GM19025 (cell line): ENCODE data around the gene PCED1B.
"Not testable (repeated sequence)": the region's sequence is repeated elsewhere in the genome, so short reads cannot be mapped to it uniquely, and the experiment has no call there.

Experiments
- ATAC-seq: cut with Tn5 transposase; IDR thresholded peaks from one replicate; pipeline ENCODE4 v1.9.1; 2021; ENCODE audit warnings: mild to moderate bottlenecking, low read depth, moderate library complexity; ENCODE audit not compliant: unreplicated experiment

The PCED1B gene

DNA sequence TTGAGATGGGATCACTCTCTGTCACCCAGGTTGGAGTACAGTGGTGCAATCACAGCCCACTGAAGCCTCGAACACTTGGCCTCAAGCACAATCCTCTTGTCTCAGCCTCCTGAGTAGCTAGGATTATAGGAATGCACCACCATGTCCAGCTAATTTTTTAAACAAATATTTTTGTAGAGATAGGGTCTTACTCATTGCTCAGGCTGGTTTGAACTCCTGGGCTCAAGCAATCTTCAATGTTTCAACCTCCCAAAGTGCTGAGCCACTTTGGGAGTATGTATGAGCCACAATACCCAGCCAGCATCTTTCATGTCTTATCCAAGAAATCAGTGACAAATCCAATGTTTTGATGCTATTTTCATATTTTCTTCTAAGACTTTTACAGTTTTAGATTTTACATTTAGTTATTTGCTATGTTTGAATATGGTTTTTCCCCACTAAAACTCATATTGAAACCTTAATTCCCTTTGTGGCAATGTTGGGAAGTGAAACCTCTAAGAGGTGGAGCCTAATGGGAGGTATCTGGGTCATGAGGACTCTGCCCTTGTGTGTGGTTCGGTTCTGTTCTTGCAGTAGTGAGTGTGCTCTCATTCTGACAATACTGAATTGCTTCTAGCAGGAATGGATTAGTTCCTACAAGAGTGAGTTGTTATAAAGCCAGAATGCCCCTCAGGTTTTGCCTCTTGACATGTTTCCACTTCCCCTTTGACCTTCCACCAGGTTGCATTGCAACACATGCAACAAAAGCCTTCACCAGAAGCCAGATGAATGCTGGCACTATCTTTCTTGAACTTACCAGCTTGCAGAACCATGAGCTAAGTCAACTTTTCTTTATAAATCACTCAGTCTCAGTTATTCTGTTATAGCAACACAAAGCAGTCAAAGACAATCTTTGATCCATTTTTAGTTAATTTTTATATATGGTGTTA is 81.2 kb downstream of the PCED1B start:
- ATAC-seq: no peak

DNA sequence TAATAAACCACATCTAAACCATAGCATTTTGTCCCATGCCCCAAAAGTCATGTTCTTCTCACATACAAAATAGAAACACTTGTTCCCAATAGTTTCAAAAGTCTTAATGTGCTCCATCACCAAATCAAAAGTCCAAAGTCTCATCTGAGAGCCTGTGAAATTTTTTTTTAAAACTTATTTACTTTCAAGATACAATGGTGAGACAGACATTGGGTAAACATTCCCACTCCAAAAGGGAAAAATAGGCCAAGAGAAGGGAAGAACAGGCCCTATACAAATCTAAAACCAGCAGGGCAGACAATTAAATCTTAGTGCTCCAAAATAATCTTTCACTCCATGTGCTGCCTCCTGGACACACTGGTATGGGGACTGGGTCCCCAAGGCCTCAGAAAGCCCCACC is 84.7 kb downstream of the PCED1B start:
- ATAC-seq: no peak

DNA sequence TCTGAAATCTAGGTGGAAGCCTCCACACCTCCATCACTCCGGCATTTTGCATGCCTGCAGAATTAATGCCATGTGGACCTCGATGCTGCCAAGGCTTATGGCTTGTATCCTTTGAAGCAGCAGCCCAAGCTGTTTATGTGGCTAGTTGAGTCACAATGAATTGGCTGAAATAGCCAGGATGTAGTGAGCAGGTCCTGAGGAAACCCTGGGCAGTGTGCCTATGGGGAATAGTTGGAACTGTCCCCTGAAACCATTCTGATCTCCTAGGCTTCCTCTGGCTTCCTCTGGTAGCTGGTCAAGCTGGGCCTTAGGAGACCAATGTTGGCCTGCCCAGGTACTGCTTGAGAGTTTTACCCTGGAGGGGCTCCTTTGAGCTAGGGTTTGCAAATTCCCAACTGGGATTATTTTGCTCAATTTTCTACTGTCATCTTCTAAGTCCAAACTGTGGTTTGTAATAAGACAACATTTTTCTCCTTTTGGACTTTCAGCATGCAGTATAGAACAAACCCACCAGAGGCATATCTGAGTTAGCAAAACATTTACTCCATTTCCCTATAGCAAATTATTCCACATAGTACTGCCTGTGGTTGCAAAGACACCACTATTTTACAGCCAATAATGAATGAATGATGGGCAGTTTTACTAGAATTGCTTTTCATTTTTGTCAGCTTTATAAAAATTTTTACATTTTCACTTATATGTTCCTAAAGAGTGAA is 85.5 kb downstream of the PCED1B start:
- no peak for ATAC-seq

DNA sequence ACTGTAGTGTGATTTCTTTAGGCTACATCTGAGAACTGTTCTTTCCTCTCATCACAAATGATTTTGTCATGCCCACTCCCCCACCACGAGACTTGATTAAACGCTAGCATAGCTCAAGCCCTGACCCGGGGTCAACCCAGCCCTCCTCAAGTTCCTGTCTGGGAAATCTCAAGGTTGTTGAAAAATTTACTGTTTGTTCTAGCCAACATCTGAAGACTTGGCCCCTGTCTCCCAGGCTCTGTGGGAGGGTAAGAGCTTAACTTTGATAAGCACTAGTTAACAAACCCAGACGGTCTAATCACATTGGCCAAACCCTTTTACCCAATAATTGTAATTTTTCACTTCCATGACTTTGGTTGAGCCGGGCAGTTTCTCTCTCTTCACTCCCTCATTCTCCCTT is 86.5 kb downstream of the PCED1B start:
- no peak for ATAC-seq

DNA sequence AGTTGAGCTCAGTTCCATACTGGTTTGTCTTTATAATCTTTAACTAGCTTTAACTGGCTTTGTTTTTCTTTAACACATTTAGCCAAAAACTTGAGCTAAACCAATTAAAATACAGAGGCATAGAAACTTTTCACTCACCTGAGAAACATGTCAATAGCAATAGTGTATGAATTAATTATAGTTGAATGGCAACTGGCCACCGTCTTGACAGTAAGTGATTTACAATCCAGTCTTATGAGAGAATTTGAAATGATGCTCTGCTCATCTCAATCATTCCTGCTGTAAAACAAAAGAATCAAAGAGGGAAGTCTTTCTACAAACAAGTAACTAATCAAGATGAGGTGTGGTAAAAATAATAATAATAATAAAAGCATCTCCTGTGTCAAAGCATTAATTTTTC is 86.9 kb downstream of the PCED1B start:
- no peak for ATAC-seq

DNA sequence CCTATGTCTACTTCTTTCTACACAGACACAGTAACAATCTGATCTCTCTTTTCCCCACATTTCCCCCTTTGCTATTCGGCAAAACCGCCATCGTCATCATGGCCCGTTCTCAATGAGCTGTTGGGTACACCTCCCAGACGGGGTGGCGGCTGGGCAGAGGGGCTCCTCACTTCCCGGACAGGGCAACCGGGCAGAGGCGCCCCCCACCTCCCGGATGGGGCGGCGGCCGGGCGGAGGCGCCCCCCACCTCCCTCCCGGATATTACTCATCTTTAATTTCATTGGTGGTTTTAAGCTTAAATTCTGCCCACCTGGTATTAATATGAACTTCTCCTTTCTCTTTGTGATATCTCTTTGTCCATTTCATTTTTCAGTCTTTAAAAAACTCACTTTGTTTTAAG is 90.9 kb downstream of the PCED1B start:
- not testable (repeated sequence) for ATAC-seq

DNA sequence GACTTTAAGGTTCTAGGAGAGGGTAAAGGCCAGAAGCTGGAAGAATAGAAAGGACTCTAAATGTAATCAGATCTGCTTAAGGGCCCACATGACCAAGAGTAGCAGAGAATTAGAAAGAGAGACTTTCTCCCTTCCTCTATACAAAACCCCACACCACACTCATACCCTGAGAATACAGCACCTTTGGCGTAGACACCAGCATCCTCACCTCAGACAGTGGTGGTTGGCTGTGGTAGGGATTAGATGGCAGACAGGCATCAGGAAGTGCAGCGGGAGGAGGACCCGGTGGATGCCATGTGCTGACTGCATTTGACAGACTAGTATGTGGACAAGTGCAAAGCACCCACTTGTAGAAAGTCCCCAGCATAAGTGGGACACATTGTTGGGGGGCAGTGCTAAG is 98.6 kb downstream of the PCED1B start:
- ATAC-seq: no peak

DNA sequence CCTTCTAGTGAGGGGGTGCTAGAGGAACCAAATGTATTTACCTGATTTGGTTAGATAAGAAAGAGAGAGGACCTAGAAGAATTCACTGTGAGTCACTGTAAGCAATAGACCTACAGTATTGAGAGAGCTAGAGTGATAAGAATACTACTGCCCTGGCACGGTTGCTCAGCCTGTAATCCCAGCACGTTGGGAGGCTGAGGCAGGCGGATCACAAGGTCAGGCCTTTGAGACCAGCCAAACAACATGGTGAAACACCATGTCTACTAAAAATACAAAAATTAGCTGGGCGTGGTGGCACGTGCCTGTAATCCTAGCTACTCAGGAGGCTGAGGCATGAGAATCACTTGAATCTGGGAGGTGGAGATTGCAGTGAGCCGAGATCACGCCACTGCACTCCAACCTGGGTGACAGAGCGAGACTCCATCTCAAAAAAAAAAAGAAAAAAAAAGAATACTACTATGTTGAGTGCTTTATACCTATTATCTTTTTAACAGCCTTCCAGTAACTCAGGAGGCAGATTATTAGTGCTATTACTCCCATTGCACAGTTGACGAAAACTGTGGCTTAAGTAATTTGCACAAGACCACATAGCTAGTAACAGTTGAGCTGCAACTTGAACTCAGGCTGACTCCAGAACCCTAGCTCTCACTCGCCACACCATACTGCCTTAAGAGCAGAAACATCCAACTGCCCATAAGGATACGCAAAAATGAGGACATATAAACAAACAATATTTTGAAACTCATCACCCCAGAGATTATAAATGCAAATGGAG is 102.9 kb downstream of the PCED1B start:
- not testable (repeated sequence) for ATAC-seq

DNA sequence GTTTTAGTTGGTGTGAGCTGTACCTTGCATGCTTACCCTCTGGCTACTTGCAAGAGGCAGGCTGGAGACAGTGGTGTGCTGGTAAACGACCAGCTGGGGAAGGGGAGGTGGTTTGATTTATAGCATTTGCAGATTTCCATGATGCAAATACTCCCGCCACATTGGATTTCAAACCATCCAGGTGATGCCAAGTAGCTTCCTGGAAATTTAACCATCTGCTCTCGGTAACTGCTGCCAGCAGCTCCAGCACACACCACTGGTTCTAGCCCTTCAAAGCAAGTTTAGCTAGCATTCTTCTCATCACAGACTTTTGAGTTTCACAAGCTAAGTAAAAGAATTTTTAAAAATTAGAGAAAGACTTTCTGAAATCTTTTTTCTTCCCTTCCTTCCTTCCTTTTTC is 104.8 kb downstream of the PCED1B start:
- ATAC-seq: no peak

DNA sequence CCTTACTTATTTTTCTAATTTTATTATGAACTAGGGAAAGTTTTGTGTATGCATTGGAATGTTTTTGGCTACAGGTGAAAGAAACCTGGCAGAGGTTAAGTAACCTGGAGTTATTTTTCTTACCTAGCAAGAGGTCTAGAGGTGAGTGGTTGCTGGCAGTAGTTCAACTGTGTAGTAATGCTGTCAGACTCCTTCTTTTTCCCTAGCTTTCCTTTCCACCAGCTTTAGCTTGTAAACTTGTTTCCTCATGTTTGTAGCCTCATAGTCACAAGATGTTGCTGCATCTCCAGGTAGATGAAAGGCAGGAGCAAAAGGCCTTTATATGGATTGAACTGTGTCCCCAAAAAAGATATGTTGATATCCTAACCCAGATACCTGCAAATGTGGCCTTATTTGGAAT is 105.4 kb downstream of the PCED1B start:
- no peak for ATAC-seq

DNA sequence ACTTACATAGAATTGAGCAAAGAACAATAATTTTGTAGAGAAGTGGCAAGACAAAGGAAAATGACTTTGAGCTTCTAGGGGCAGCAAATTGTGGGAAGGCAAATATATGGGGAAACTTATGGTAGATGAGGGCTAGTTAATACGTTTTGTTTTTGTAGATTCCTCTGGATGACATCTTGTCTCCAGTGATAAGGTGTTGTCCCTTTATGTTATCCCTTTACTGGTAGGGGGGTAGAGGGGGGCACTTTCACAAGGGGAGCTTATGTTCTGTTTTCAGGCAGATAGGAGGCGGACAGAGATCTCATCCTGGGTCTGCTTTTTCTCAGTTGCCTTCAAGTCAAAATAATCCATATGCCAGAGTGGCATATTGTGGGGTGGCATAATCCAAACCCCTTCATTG is 106.8 kb downstream of the PCED1B start:
- no peak for ATAC-seq

DNA sequence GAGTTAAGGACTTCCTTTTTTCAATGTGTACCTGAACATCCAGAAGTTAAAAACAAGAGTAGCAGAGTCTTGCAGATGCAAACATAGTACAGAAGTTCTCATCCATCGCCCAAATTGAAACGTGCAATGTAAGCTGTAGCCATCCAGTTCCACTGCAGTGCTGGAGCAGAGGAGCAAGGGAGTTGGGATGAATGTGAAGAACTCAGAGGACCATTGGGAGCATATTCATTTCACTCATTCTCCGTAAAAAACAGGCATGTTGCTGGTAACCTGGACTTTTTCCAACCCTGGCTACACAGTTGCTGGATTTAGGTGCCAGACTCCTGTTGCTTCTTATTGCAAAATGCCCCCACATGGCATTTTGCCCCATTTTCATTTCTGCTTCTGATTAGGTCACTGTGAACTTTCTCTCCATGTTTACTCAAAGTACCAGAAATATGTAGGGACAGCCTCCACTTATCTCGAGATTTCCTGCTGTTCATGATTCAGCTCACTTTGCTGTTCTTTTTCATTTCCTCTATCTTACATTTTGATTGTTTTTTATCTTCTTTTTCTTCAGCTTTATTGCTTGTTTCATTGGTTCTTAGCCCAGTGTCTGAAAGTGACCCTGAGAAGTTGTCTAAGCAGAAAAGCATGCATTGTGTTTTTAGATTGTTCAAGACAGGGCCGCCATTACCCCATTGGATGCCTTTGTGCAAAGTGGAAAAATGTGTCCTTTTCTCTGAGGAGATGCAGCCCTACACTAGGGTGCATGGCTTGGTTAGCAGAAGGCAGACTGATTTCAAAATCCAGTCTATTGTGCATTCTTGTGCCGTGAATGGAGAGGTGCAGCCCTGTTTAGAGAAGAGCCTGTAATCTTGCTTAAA is 109.4 kb downstream of the PCED1B start:
- no peak for ATAC-seq

DNA sequence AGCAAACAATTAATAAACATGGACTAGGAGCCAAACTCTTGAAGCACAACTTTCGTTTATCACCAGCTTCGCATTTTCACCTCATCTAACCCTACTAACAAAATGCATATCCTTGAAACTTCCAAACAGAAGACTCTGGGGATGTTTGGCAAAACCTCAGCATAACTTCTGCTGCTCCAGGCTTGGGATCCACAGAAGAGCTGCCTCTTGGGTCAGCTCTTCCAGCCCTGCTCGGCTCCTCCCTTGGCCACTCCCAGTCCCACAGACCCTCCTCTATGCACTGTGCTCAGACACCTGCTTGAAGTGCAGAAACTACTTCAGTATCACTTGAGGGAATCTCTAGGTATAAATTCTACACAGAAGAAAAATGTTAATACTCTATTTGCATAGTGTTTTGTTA is 110.3 kb downstream of the PCED1B start:
- ATAC-seq: no peak

DNA sequence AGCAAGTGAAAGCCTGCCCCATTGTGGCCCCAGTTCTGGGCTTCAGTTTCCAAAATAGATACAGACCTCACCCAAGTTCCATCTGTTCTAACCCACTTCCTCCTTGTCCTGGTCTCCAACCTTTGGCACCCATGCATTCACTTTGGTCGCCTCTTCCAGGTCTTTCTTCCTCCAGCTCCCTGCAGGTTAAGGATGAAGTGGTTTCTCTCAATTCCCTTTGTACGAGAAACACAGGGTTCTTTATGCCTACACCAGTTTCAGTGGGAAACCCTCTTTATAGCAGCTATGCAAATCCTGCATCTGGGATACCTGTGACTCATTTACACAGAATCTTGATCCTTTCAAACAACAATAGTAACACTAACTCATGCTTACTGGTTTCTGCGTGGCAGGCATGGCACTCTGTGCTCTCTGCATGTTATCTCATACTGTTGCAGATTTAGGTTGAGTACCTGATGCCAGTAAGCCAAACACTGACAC is 110.9 kb downstream of the PCED1B start:
- no peak for ATAC-seq

DNA sequence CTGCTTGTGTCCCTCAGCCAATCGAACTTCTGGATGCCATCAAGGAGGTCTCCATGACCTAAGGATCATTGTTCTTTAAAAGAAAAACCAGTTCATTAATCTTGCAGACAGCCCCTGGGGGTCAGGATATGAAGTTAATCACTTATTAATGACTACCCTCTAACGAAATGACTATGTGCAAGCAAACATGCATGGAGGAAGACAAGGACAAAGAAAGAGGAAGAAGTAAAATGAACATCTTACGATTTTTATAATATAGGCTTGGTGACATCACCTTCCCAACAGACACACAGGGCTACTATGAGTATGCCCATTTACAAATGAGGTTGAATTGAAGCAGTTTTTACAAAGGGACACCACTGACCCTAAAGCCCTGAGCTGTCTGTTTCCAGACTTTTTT is 111.5 kb downstream of the PCED1B start:
- no peak for ATAC-seq

DNA sequence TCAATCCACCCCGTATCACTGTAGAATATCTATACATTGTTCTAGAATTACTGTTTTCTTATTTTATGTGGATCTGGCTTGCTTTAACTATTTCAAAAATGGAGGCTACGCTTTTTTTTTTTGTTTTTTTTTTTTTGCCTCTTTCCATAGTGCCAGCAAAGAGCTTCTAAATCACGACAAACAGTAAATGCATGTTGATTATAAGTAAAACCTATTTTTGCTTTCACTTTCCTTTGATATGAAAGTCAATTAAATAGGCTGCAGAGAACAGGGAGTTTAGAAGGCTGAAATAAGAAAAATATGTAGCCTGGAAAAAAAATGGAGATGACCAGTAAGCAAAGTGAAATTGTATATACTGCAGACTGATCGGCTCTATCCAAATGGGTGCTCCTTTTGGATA is 112.6 kb downstream of the PCED1B start:
- ATAC-seq: no peak

DNA sequence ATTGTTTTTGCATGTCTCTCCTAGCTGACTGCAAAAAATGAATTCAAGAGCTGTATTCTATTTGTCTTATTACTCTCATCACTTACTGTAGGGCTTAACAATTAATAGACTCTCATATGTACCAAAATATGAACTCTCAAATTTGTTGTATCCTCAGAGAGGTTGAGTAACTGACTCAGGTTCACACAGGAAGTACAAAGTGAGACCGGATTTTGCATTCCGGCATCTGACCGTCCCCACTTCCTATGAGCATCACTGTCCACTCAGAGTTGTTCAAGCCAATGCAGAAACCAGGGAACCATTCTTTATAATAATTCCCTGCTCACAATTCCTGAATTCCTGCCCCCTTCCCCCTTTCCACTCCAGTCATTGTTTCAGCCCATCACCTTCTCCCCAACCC is 113.6 kb downstream of the PCED1B start:
- no peak for ATAC-seq

DNA sequence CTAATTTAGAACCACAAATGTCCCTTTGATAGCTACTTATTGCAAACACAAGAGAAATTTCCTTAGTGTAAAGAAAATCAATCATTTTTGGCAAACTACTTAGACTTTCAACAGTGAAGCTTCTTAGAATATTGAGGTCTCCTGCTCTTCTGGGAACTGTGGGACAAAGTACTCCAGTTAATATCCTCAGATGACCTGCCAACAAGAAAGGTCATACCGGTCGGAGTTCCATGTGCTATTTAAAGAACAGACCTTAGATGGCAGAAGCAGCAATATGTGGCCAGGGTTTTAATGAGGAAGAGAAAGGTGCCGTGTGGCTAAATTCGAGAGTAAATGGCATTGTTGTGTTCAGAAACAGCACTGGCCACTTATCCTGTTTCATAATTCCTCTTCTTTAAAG is 115.1 kb downstream of the PCED1B start:
- no peak for ATAC-seq

DNA sequence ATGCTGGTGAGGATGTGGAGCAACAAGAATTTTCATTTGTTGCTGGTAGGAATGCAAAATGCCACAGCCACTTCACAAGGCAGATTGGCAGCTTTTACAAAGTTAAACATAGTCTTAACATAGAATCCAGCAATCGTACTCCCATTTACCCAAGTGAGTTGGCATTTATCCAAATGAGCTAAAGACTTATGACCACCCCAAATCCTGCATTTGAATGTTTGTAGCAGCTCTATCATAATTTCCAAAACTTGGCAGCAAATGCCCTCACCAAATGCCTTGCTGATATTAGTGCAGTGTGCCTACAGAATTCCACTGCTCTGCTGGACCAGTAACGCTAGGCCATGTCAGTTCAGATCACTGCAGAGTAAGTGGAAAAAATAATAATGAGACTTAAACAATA is 121.0 kb downstream of the PCED1B start:
- no peak for ATAC-seq

DNA sequence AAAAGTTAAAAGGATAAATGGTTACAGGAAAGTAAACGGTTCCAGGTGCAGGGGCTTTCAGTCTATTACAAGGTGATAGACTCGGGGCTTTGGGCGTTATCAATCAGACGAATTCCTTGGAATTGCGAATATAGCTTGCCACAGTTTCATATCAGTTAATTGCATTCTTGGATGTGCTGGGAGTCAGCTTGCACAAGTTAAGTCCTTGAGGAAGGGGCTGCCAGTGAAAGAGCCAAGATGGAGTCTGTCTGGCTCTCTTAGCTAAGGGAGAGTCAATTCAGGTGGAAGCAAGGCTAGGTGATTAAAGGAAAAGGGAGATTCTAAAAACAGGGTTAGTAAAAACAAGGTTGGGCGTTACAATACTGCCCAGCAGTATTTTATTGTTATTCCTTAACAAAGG is 121.8 kb downstream of the PCED1B start:
- not testable (repeated sequence) for ATAC-seq
